ENCODE results near the gene CSNK1G1.

DNA sequence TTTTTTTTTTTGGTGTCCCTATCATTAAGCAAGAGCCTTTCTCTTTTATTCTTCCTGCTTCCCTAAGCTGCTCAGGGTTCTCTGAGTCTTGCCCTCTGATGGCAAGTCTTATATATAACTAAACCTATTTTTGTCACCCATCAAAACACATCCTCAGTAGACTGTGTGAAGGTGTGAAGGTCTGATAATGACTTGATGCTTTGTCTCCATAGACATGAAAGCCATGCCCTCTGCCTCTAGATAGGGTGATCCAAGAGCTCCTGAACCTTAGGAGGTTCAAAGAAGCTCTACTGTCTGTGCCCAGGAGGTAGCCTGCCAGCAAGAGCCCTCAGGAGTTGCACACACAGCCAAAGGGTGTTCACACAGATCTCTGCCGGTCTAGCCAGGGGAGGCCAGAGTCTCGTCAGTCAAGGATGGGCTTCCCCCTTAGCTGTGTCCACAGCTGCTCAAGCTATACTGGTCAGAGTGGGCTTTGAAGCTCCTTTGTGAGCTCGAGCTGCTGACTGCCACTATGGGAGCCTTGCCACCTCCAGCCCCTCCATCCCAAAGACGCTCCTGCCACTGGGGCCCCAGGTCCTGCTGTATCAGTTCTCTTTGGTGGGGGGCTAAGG, 217.5 kb downstream of the CSNK1G1 start:
- TF ChIP-seq, protein P1, sequence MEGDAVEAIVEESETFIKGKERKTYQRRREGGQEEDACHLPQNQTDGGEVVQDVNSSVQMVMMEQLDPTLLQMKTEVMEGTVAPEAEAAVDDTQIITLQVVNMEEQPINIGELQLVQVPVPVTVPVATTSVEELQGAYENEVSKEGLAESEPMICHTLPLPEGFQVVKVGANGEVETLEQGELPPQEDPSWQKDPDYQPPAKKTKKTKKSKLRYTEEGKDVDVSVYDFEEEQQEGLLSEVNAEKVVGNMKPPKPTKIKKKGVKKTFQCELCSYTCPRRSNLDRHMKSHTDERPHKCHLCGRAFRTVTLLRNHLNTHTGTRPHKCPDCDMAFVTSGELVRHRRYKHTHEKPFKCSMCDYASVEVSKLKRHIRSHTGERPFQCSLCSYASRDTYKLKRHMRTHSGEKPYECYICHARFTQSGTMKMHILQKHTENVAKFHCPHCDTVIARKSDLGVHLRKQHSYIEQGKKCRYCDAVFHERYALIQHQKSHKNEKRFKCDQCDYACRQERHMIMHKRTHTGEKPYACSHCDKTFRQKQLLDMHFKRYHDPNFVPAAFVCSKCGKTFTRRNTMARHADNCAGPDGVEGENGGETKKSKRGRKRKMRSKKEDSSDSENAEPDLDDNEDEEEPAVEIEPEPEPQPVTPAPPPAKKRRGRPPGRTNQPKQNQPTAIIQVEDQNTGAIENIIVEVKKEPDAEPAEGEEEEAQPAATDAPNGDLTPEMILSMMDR (IDR thresholded peaks at IDR 0.05) = no peak
- no peak for TF ChIP-seq ZFX (IDR thresholded peaks at IDR 0.05; ENCODE audit: borderline replicate concordance)
